Breast epithelium (tissue), 3 donors: ENCODE results near the gene DNAJB8.

ENCODE experiments used
- CTCF ChIP-seq, 3 donors: fragments of 450-650 bp; IDR thresholded peaks; one replicate each; pipeline ENCODE4 v1.5.1; 2016 to 2017; ENCODE audit warnings: antibody characterized with exemption in 3 of 3, mild to moderate bottlenecking in 3 of 3, moderate library complexity in 3 of 3
- POLR2A ChIP-seq: fragments of 450-650 bp; IDR thresholded peaks from one replicate; pipeline ENCODE4 v1.6.1; 2016; ENCODE audit warnings: antibody characterized with exemption, mild to moderate bottlenecking, moderate library complexity

- TF ChIP-seq CTCF (IDR thresholded peaks at IDR 0.05), result no peak
- no peak for TF ChIP-seq POLR2A
These were observed 24.6 kb downstream of the DNAJB8 start for GRCh38 chr3:128442070-128442469.
